Activated naive CD8-positive, alpha-beta T cell treated with anti-CD3 and anti-CD28 coated beads, Interleukin-2, amount 10 ng/mL, durations not matched to agents 7 days and 5 days (primary cell): ENCODE results near the gene CRHR1. TPM values are rescaled to one million over a fixed set of nuclear protein-coding genes. Genes with fewer than 3 reads are reported as not detected.

Experiments used
- ATAC-seq: fragments of 150-1000 bp; cut with Tn5 transposase; one replicate; pipeline ENCODE4 v1.10.0; 2021; ENCODE audit warnings: low read depth, moderate library complexity
- POLR2A ChIA-PET: fragments of 350-600 bp; sonication (Branson Sonifier 250); formaldehyde crosslinking; loops from one replicate; lab custom pipeline; 2021; ENCODE audit warnings: antibody characterized with exemption; lab: Charles Lee
- DNase-seq: peaks from one replicate; pipeline ENCODE4 v3.0.0; 2021
- H3K27ac Mint-ChIP-seq: one replicate; pipeline ENCODE4 v1.8.0; 2022; ENCODE audit warnings: mild to moderate bottlenecking, mixed read lengths
- H3K27me3 Mint-ChIP-seq: one replicate; pipeline ENCODE4 v1.8.0; 2022; ENCODE audit warnings: mild to moderate bottlenecking, moderate library complexity, mixed read lengths
- H3K36me3 Mint-ChIP-seq: one replicate; pipeline ENCODE4 v1.8.0; 2021; ENCODE audit warnings: mild to moderate bottlenecking, mixed read lengths
- H3K4me1 Mint-ChIP-seq: one replicate; pipeline ENCODE4 v1.8.0; 2021; ENCODE audit warnings: mixed read lengths
- H3K4me3 Mint-ChIP-seq: one replicate; pipeline ENCODE4 v1.8.0; 2022; ENCODE audit warnings: mild to moderate bottlenecking, moderate library complexity, mixed read lengths
- H3K9me3 Mint-ChIP-seq: one replicate; pipeline ENCODE4 v1.8.0; 2021; ENCODE audit warnings: mixed read lengths
- total RNA-seq, 2 experiments: library from RNA; stranded (reverse); gene quantifications; one replicate each; pipeline ENCODE4 v1.2.3, GENCODE V29; 2021

Gene CRHR1
- total RNA-seq, 2 experiments from 2014 or later, result not detected

- POLR2A ChIA-PET, result no interaction called here
- peaks cover 2% of the 10 kb centered on the region for H3K27me3 Mint-ChIP-seq
- no peak overlapping the region for H3K27ac Mint-ChIP-seq
- H3K9me3 Mint-ChIP-seq, result no peaks in the 10 kb centered on the region
- ATAC-seq, result no peak
- no peak overlapping the region for H3K4me3 Mint-ChIP-seq
- no peaks in the 10 kb centered on the region for H3K4me1 Mint-ChIP-seq
- DNase-seq, result no peak
- H3K36me3 Mint-ChIP-seq, result no peaks in the 10 kb centered on the region
Observed at GRCh38 chr17:45825792-45826191, 41.7 kb downstream of the CRHR1 start.

GRCh38 chr17:45826919-45827588 is 42.9 kb downstream of the CRHR1 start:
- H3K36me3 Mint-ChIP-seq, result no peaks in the 10 kb centered on the region
- no peak for ATAC-seq
- no peak overlapping the region for H3K27ac Mint-ChIP-seq
- H3K9me3 Mint-ChIP-seq, result no peaks in the 10 kb centered on the region
- POLR2A ChIA-PET, result no interaction called here
- peaks cover 2% of the 10 kb centered on the region for H3K27me3 Mint-ChIP-seq
- H3K4me3 Mint-ChIP-seq, result no peak overlapping the region
- DNase-seq, result no peak
- H3K4me1 Mint-ChIP-seq, result no peaks in the 10 kb centered on the region

- ATAC-seq (no peak), DNase-seq (no peak)
- H3K27ac Mint-ChIP-seq, result no peak overlapping the region
- no peaks in the 10 kb centered on the region for H3K9me3 Mint-ChIP-seq
- H3K4me1 Mint-ChIP-seq, result no peaks in the 10 kb centered on the region
- no peaks in the 10 kb centered on the region for H3K36me3 Mint-ChIP-seq
- peaks cover 2% of the 10 kb centered on the region for H3K27me3 Mint-ChIP-seq
- no peak overlapping the region for H3K4me3 Mint-ChIP-seq
- POLR2A ChIA-PET, result no interaction called here
Observed at GRCh38 chr17:45828171-45828570, 44.1 kb downstream of the CRHR1 start.

GRCh38 chr17:45828582-45829133 is 44.5 kb downstream of the CRHR1 start:
- H3K27me3 Mint-ChIP-seq, result peaks cover 2% of the 10 kb centered on the region
- ATAC-seq, result no peak

GRCh38 chr17:45833920-45834319 is 49.8 kb downstream of the CRHR1 start:
- POLR2A ChIA-PET, result no interaction called here

More at GRCh38 chr17:45828582-45829133, 44.5 kb downstream of the CRHR1 start:
- H3K36me3 Mint-ChIP-seq, result no peaks in the 10 kb centered on the region
- H3K9me3 Mint-ChIP-seq, result no peaks in the 10 kb centered on the region
- H3K4me3 Mint-ChIP-seq, result no peak overlapping the region
- POLR2A ChIA-PET, result no interaction called here
- no peaks in the 10 kb centered on the region for H3K4me1 Mint-ChIP-seq
- no peak overlapping the region for H3K27ac Mint-ChIP-seq
- DNase-seq, result no peak

GRCh38 chr17:45834471-45835396 is 50.6 kb downstream of the CRHR1 start:
- H3K27ac Mint-ChIP-seq, result no peak overlapping the region

More at GRCh38 chr17:45833920-45834319, 49.8 kb downstream of the CRHR1 start:
- Mint-ChIP-seq H3K9me3 (no peaks in the 10 kb centered on the region), H3K27ac (no peak overlapping the region), H3K27me3 (no peaks in the 10 kb centered on the region), H3K36me3 (no peaks in the 10 kb centered on the region), H3K4me3 (no peak overlapping the region), H3K4me1 (no peaks in the 10 kb centered on the region)
- ATAC-seq, result no peak
- DNase-seq, result no peak

GRCh38 chr17:45835481-45835880 is 51.4 kb downstream of the CRHR1 start:
- POLR2A ChIA-PET, result no interaction called here
- no peak for DNase-seq
- Mint-ChIP-seq H3K36me3 (no peaks in the 10 kb centered on the region), H3K27ac (no peak overlapping the region), H3K9me3 (no peaks in the 10 kb centered on the region), H3K4me1 (no peaks in the 10 kb centered on the region), H3K4me3 (no peak overlapping the region), H3K27me3 (no peaks in the 10 kb centered on the region)
- ATAC-seq, result no peak

More at GRCh38 chr17:45834471-45835396, 50.6 kb downstream of the CRHR1 start:
- ATAC-seq, result no peak
- H3K4me1 Mint-ChIP-seq, result no peaks in the 10 kb centered on the region
- no peaks in the 10 kb centered on the region for H3K36me3 Mint-ChIP-seq
- no peak for DNase-seq
- H3K4me3 Mint-ChIP-seq, result no peak overlapping the region
- no peaks in the 10 kb centered on the region for H3K27me3 Mint-ChIP-seq
- POLR2A ChIA-PET, result no interaction called here
- H3K9me3 Mint-ChIP-seq, result no peaks in the 10 kb centered on the region

- Mint-ChIP-seq H3K4me3 (no peak overlapping the region), H3K36me3 (no peaks in the 10 kb centered on the region), H3K27me3 (peaks cover 4% of the 10 kb centered on the region), H3K4me1 (no peaks in the 10 kb centered on the region), H3K9me3 (no peaks in the 10 kb centered on the region), H3K27ac (no peak overlapping the region)
- DNase-seq (no peak), ATAC-seq (no peak)
- POLR2A ChIA-PET, result no interaction called here
Observed at GRCh38 chr17:45836047-45837044, 52.2 kb downstream of the CRHR1 start.

- H3K27ac Mint-ChIP-seq, result no peak overlapping the region
- H3K27me3 Mint-ChIP-seq, result peaks cover 6% of the 10 kb centered on the region
- POLR2A ChIA-PET, result no interaction called here
- H3K9me3 Mint-ChIP-seq, result no peaks in the 10 kb centered on the region
- H3K4me1 Mint-ChIP-seq, result no peaks in the 10 kb centered on the region
- no peaks in the 10 kb centered on the region for H3K36me3 Mint-ChIP-seq
- DNase-seq, result no peak
- no peak for ATAC-seq
- H3K4me3 Mint-ChIP-seq, result no peak overlapping the region
Observed at GRCh38 chr17:45837187-45837586, 53.1 kb downstream of the CRHR1 start.

GRCh38 chr17:45837603-45838002 is 53.5 kb downstream of the CRHR1 start:
- no peaks in the 10 kb centered on the region for H3K4me1 Mint-ChIP-seq
- H3K27ac Mint-ChIP-seq, result no peak overlapping the region
- POLR2A ChIA-PET, result no interaction called here
- DNase-seq (no peak), ATAC-seq (no peak)
- no peak overlapping the region for H3K4me3 Mint-ChIP-seq
- no peaks in the 10 kb centered on the region for H3K9me3 Mint-ChIP-seq
- H3K27me3 Mint-ChIP-seq, result peaks cover 6% of the 10 kb centered on the region
- no peaks in the 10 kb centered on the region for H3K36me3 Mint-ChIP-seq

- POLR2A ChIA-PET, result interaction anchor here (0.6 kb wide), 2 partner anchors 34 to 1262 kb away, joined by 3 read pairs; no protein-coding TSS in a partner anchor
- Mint-ChIP-seq H3K4me3 (no peak overlapping the region), H3K4me1 (no peaks in the 10 kb centered on the region), H3K9me3 (no peaks in the 10 kb centered on the region), H3K27me3 (peaks cover 6% of the 10 kb centered on the region), H3K36me3 (no peaks in the 10 kb centered on the region), H3K27ac (no peak overlapping the region)
- ATAC-seq (no peak), DNase-seq (no peak)
Observed at GRCh38 chr17:45838751-45839295, 54.7 kb downstream of the CRHR1 start.

- ATAC-seq (no peak), DNase-seq (no peak)
- Mint-ChIP-seq H3K4me1 (no peaks in the 10 kb centered on the region), H3K4me3 (no peak overlapping the region), H3K27ac (no peak overlapping the region), H3K27me3 (peaks cover 6% of the 10 kb centered on the region), H3K36me3 (no peaks in the 10 kb centered on the region), H3K9me3 (no peaks in the 10 kb centered on the region)
- POLR2A ChIA-PET, result no interaction called here
Observed at GRCh38 chr17:45839442-45839841, 55.3 kb downstream of the CRHR1 start.
